Body of pancreas (tissue), 4 donors: ENCODE results near the gene RNF225. TPM values are rescaled to one million over a fixed set of nuclear protein-coding genes. Genes with fewer than 3 reads are reported as not detected.

Source experiments
- ATAC-seq: fragments of 150-250 bp; one replicate; pipeline ENCODE4 v1.9.1; 2016
- DNase-seq, 4 donors: peaks; one replicate each; pipeline ENCODE4 v3.0.0-alpha.2; 2019
- H3K27ac ChIP-seq, 4 donors: fragments of 200-600 bp; sonication (generic); 1 replicate in 3 of 4; 2 replicates in 1 of 4; pipeline versions ENCODE4 v1.5.1 to v1.6.1; 2016 to 2019; ENCODE audit warnings: mild to moderate bottlenecking in 1 of 4, mixed read lengths in 1 of 4, moderate library complexity in 1 of 4
- H3K27me3 ChIP-seq, 2 donors: fragments of 200-600 bp; sonication (generic); one replicate each; pipeline ENCODE4 v1.6.0; 2016; ENCODE audit warnings: mild to moderate bottlenecking in 1 of 2
- H3K36me3 ChIP-seq, 2 donors: fragments of 200-600 bp; sonication (generic); replicated peaks in 1 of 2; 2 replicates each; pipeline ENCODE4 v1.5.1; 2016; ENCODE audit warnings: low read depth in 2 of 2; ENCODE audit not compliant: insufficient read depth in 1 of 2
- H3K4me1 ChIP-seq: fragments of 200-600 bp; sonication (generic); one replicate; pipeline ENCODE4 v1.6.0; 2016
- H3K4me3 ChIP-seq, 2 donors: fragments of 200-600 bp; sonication (generic); 1 replicate in 1 of 2; 2 replicates in 1 of 2; pipeline ENCODE4 v1.5.1; 2016 to 2019
- H3K9me3 ChIP-seq, 3 donors: fragments of 200-600 bp; sonication (generic); 1 replicate in 2 of 3; 2 replicates in 1 of 3; pipeline ENCODE4 v1.5.1; 2016
- CTCF ChIP-seq, 7 experiments: fragments of 450-650 bp in 4 of 7; fragments of 200-600 bp in 3 of 7; sonication (generic) in 3 of 7; IDR thresholded peaks; one replicate each; pipeline ENCODE4 v1.5.1; 2016 to 2019; ENCODE audit warnings: antibody characterized with exemption in 7 of 7
- POLR2A ChIP-seq, 3 donors: fragments of 450-650 bp; IDR thresholded peaks; one replicate each; pipeline ENCODE4 v1.6.1; 2016; ENCODE audit warnings: antibody characterized with exemption in 3 of 3, mild to moderate bottlenecking in 2 of 3
- WGBS, 2 donors: methylation state at CpG; one replicate each; pipeline ENCODE4 v1.1.5; 2017; 5-methylcytosine and 5-hydroxymethylcytosine counted together
- intact Hi-C: fragments of 100-400 bp; cut with DNase I; formaldehyde crosslinking; loops from one replicate; pipeline ENCODE4 v1.15.1; 2023
- total RNA-seq, 2 donors: library from RNA; depleted of rRNA; stranded (reverse); fragments of >200 nt; gene quantifications; one replicate each; pipeline ENCODE4 v1.1.0, GENCODE V29; 2016

RNF225 gene
- total RNA-seq, 2 donors from 2014 or later, result not detected

GRCh38 chr19:58350001-58350861, 45.2 kb upstream of the RNF225 start:
- Histone ChIP-seq H3K9me3 (no peaks in the 10 kb centered on the region), H3K27me3 (peaks cover 0 to 5% of the 10 kb centered on the region in 2 donors), H3K4me3 (no peak overlapping the region), H3K36me3 (no peaks in the 10 kb centered on the region), H3K27ac (no peak overlapping the region), H3K4me1 (peaks cover 18% of the 10 kb centered on the region)
- intact Hi-C loops, result no loop called here
- TF ChIP-seq CTCF (IDR thresholded peaks at IDR 0.05) (no peak), POLR2A (IDR thresholded peaks at IDR 0.05) (no peak)
- DNase-seq, result no peak
- 32 to 59% methylated on average over 23 to 84 of the region's 84 CpGs for WGBS, 2 donors
- ATAC-seq, result no peak

GRCh38 chr19:58350871-58351557, 44.4 kb upstream of the RNF225 start:
- intact Hi-C loops, result no loop called here
- Histone ChIP-seq H3K9me3 (no peaks in the 10 kb centered on the region), H3K36me3 (no peaks in the 10 kb centered on the region), H3K4me3 (no peak overlapping the region), H3K4me1 (peaks cover 18% of the 10 kb centered on the region), H3K27ac (no peak overlapping the region), H3K27me3 (peaks cover 0 to 5% of the 10 kb centered on the region in 2 donors)
- no peak for TF ChIP-seq CTCF (IDR thresholded peaks at IDR 0.05)
- no peak for TF ChIP-seq POLR2A (IDR thresholded peaks at IDR 0.05)
- no peak for DNase-seq
- WGBS, 2 donors, result 59 to 63% methylated on average over 28 to 34 of the region's 34 CpGs
- ATAC-seq, result no peak

- intact Hi-C loops, result no loop called here
- ATAC-seq, result no peak
- H3K4me3 ChIP-seq, result no peak overlapping the region
- H3K27ac ChIP-seq, result no peak overlapping the region
- TF ChIP-seq CTCF (IDR thresholded peaks at IDR 0.05) (no peak), POLR2A (IDR thresholded peaks at IDR 0.05) (no peak)
- no peaks in the 10 kb centered on the region for H3K36me3 ChIP-seq
- WGBS, 2 donors, result 82 to 84% methylated on average over 7 to 9 of the region's 9 CpGs
- H3K27me3 ChIP-seq, result peaks cover 0 to 5% of the 10 kb centered on the region in 2 donors
- no peak for DNase-seq
- H3K9me3 ChIP-seq, result no peaks in the 10 kb centered on the region
- H3K4me1 ChIP-seq, result peaks cover 18% of the 10 kb centered on the region
Measured at GRCh38 chr19:58351558-58351878, 43.9 kb upstream of the RNF225 start.

- Histone ChIP-seq H3K9me3 (no peaks in the 10 kb centered on the region), H3K27me3 (peaks cover 0 to 5% of the 10 kb centered on the region in 2 donors), H3K4me1 (peaks cover 15% of the 10 kb centered on the region), H3K4me3 (no peak overlapping the region), H3K27ac (no peak overlapping the region), H3K36me3 (no peaks in the 10 kb centered on the region)
- ATAC-seq (no peak), DNase-seq (no peak)
- intact Hi-C loops, result no loop called here
- TF ChIP-seq CTCF (IDR thresholded peaks at IDR 0.05) (no peak), POLR2A (IDR thresholded peaks at IDR 0.05) (no peak)
- 77 to 80% methylated on average over 14 to 23 of the region's 23 CpGs for WGBS, 2 donors
Measured at GRCh38 chr19:58351990-58352755, 43.3 kb upstream of the RNF225 start.
